GM12875 (cell line): ENCODE data around the gene LRRTM4.
"Not testable (repeated sequence)": the region's sequence is repeated elsewhere in the genome, so short reads cannot be mapped to it uniquely, and the experiment has no call there.

ENCODE experiments used
- H3K4me3 ChIP-seq: one replicate; pipeline ENCODE4 v1.5.1; 2011; ENCODE audit warnings: low read depth, low read length, control low read depth
- CTCF ChIP-seq: IDR thresholded peaks from 2 replicates; pipeline ENCODE4 v1.5.1; 2011; ENCODE audit warnings: low read depth, mild to moderate bottlenecking, control low read depth, inconsistent platforms, low read length, moderate library complexity, borderline replicate concordance; ENCODE audit not compliant: insufficient read depth

The LRRTM4 gene

GRCh38 chr2:77086051-77086450 is 436.1 kb downstream of the LRRTM4 start:
- H3K4me3 ChIP-seq: no peak overlapping the region
- TF ChIP-seq CTCF: no peak

- no peak overlapping the region for H3K4me3 ChIP-seq
- TF ChIP-seq CTCF: no peak
Observed at GRCh38 chr2:77085561-77085960, 436.6 kb downstream of the LRRTM4 start.

- no peak overlapping the region for H3K4me3 ChIP-seq
- no peak for TF ChIP-seq CTCF
Observed at GRCh38 chr2:77081597-77081996, 440.6 kb downstream of the LRRTM4 start.

- H3K4me3 ChIP-seq: no peak overlapping the region
- no peak for TF ChIP-seq CTCF
Observed at GRCh38 chr2:77064324-77064723, 457.9 kb downstream of the LRRTM4 start.

GRCh38 chr2:77054938-77055337 is 467.2 kb downstream of the LRRTM4 start:
- TF ChIP-seq CTCF: no peak
- H3K4me3 ChIP-seq: no peak overlapping the region

GRCh38 chr2:77046339-77046738 is 475.8 kb downstream of the LRRTM4 start:
- no peak overlapping the region for H3K4me3 ChIP-seq
- no peak for TF ChIP-seq CTCF

GRCh38 chr2:77045456-77045855 is 476.7 kb downstream of the LRRTM4 start:
- H3K4me3 ChIP-seq: not testable (repeated sequence)

- H3K4me3 ChIP-seq: no peak overlapping the region
- TF ChIP-seq CTCF: no peak
Observed at GRCh38 chr2:77034445-77034844, 487.7 kb downstream of the LRRTM4 start.

GRCh38 chr2:77029237-77029636 is 492.9 kb downstream of the LRRTM4 start:
- not testable (repeated sequence) for H3K4me3 ChIP-seq
